ENCODE data around the gene FCRLB.

DNA sequence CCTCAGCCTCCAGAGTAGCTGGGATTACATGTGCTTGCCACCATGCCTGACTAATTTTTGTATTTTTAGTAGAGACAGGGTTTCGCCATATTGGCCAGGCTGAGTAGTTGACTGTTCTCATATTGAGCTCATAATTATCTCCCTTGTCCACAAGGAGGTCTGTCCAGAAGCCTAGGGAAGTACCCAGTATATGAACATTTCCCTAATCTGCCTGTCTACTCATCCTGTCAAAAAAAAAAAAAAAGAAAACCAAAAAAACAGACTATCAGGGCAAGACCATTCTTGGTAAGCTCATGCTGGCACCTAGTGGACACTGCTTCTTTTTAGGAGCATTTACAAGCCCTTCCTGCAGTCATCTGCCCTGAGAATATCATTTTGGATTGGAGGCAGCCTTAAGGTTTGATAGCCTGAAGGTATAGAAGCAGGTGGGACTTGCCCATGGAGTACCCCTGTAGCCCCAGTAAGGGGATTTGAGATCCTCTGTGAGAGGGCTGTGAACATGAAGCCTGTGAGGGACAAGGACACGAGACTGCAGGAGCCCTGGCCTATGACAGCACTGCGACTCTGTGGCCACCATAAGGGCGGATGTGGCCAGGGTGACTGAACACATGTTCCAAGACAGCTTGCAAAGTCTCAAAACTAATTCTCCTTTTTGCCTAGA lies 17.4 kb downstream of the FCRLB start:
- no peak for TF ChIP-seq POLR2A (IDR thresholded peaks at IDR 0.05; ENCODE audit: low read length)
- TF ChIP-seq RAD21 (conservative IDR thresholded peaks at IDR 0.05 in 1 of 2, IDR thresholded peaks at IDR 0.05 in 1 of 2) = peak; percentile 83 to 95
- TF ChIP-seq KDM1A (IDR thresholded peaks at IDR 0.05; ENCODE audit: low read depth) = no peak
- TF ChIP-seq, protein P1, sequence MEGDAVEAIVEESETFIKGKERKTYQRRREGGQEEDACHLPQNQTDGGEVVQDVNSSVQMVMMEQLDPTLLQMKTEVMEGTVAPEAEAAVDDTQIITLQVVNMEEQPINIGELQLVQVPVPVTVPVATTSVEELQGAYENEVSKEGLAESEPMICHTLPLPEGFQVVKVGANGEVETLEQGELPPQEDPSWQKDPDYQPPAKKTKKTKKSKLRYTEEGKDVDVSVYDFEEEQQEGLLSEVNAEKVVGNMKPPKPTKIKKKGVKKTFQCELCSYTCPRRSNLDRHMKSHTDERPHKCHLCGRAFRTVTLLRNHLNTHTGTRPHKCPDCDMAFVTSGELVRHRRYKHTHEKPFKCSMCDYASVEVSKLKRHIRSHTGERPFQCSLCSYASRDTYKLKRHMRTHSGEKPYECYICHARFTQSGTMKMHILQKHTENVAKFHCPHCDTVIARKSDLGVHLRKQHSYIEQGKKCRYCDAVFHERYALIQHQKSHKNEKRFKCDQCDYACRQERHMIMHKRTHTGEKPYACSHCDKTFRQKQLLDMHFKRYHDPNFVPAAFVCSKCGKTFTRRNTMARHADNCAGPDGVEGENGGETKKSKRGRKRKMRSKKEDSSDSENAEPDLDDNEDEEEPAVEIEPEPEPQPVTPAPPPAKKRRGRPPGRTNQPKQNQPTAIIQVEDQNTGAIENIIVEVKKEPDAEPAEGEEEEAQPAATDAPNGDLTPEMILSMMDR (IDR thresholded peaks at IDR 0.05) = peak; percentile 80
- TF ChIP-seq, protein P2, sequence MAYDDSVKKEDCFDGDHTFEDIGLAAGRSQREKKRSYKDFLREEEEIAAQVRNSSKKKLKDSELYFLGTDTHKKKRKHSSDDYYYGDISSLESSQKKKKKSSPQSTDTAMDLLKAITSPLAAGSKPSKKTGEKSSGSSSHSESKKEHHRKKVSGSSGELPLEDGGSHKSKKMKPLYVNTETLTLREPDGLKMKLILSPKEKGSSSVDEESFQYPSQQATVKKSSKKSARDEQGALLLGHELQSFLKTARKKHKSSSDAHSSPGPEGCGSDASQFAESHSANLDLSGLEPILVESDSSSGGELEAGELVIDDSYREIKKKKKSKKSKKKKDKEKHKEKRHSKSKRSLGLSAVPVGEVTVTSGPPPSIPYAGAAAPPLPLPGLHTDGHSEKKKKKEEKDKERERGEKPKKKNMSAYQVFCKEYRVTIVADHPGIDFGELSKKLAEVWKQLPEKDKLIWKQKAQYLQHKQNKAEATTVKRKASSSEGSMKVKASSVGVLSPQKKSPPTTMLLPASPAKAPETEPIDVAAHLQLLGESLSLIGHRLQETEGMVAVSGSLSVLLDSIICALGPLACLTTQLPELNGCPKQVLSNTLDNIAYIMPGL (CRISPR knock-in tag; IDR thresholded peaks at IDR 0.05; ENCODE audit: borderline replicate concordance) = no peak
- TF ChIP-seq CHD4 (IDR thresholded peaks at IDR 0.05; ENCODE audit: borderline replicate concordance) = no peak
- no peak for TF ChIP-seq MAFK (IDR thresholded peaks at IDR 0.05; ENCODE audit: partially characterized antibody)
- TF ChIP-seq, protein P3, sequence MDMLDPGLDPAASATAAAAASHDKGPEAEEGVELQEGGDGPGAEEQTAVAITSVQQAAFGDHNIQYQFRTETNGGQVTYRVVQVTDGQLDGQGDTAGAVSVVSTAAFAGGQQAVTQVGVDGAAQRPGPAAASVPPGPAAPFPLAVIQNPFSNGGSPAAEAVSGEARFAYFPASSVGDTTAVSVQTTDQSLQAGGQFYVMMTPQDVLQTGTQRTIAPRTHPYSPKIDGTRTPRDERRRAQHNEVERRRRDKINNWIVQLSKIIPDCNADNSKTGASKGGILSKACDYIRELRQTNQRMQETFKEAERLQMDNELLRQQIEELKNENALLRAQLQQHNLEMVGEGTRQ (IDR thresholded peaks at IDR 0.05) = no peak
- TF ChIP-seq RARB (CRISPR knock-in tag; IDR thresholded peaks at IDR 0.05) = no peak
- no peak for TF ChIP-seq RCOR1 (IDR thresholded peaks at IDR 0.05; ENCODE audit: low read depth, low read length)

Measured in A549 (cell line).